IMR-90 (cell line): ENCODE data around the gene ZCCHC3. TPM values are rescaled to one million over a fixed set of nuclear protein-coding genes. Genes with fewer than 3 reads are reported as not detected.

Experiments
- ATAC-seq: fragments of 200-7000 bp; cut with Tn5 transposase; 2 replicates; pipeline ENCODE4 v1.9.1; 2020; ENCODE audit warnings: low read depth, mild to moderate bottlenecking, moderate library complexity
- BruUV-seq: library from RNA; stranded (reverse); fragments of 400-500 nt; replicated peaks from 2 replicates; lab custom pipeline; 2021; lab: Mats Ljungman, UMichigan
- CTCF ChIA-PET: fragments of 300-600 bp; formaldehyde crosslinking; extraction: SDS; loops from one replicate; lab custom pipeline; 2021; ENCODE audit warnings: antibody characterized with exemption; lab: Yijun Ruan, JAX
- POLR2A ChIA-PET: fragments of 300-600 bp; sonication (Branson Sonifier 250); formaldehyde crosslinking; loops from one replicate; lab custom pipeline; 2022; ENCODE audit warnings: antibody characterized with exemption; ENCODE audit not compliant: unreplicated experiment; lab: Charles Lee
- DNase-seq: peaks from one replicate; pipeline ENCODE4 v3.0.0; 2013
- H2AFZ ChIP-seq: replicated peaks from 2 replicates; pipeline ENCODE3; 2013; ENCODE audit warnings: low read length, mild to moderate bottlenecking; ENCODE audit not compliant: poor library complexity
- H2AK5ac ChIP-seq: 2 replicates; pipeline ENCODE4 v1.6.1; 2013; ENCODE audit warnings: low read depth, low read length, inconsistent platforms
- H2AK9ac ChIP-seq: replicated peaks from 2 replicates; pipeline ENCODE3; 2013; ENCODE audit warnings: mild to moderate bottlenecking, low read depth, low read length, moderate library complexity; ENCODE audit not compliant: poor library complexity
- H2BK120ac ChIP-seq: 2 replicates; pipeline ENCODE4 v1.6.1; 2013; ENCODE audit warnings: low read depth, low read length, inconsistent platforms
- H2BK15ac ChIP-seq: 3 replicates; pipeline ENCODE4 v1.6.1; 2013; ENCODE audit warnings: low read depth, low read length, inconsistent platforms
- H2BK20ac ChIP-seq: 2 replicates; pipeline ENCODE4 v1.6.1; 2013; ENCODE audit warnings: low read depth, mild to moderate bottlenecking, inconsistent platforms, low read length, moderate library complexity
- H2BK5ac ChIP-seq: 2 replicates; pipeline ENCODE4 v1.6.1; 2013; ENCODE audit warnings: mild to moderate bottlenecking, low read depth, low read length, inconsistent platforms; ENCODE audit not compliant: poor library complexity, severe bottlenecking
- H3K14ac ChIP-seq: replicated peaks from 2 replicates; pipeline ENCODE4 v1.6.1; 2013; ENCODE audit warnings: low read depth, low read length, inconsistent platforms
- H3K18ac ChIP-seq: 2 replicates; pipeline ENCODE4 v1.6.1; 2013; ENCODE audit warnings: low read depth, low read length, control low read depth
- H3K23ac ChIP-seq: 2 replicates; pipeline ENCODE4 v1.6.1; 2013; ENCODE audit warnings: low read depth, low read length, inconsistent platforms
- H3K27ac ChIP-seq: 2 replicates; pipeline ENCODE4 v1.5.1; 2013; ENCODE audit warnings: mild to moderate bottlenecking, control low read depth, low read length; ENCODE audit not compliant: insufficient read depth
- H3K27me3 ChIP-seq: 2 replicates; pipeline ENCODE4 v1.6.1; 2013; ENCODE audit warnings: low read length; ENCODE audit not compliant: control insufficient read depth, insufficient read depth
- H3K36me3 ChIP-seq: 2 replicates; pipeline ENCODE4 v1.6.1; 2013; ENCODE audit warnings: low read length, mixed read lengths; ENCODE audit not compliant: control insufficient read depth, insufficient read depth
- H3K4ac ChIP-seq: 2 replicates; pipeline ENCODE4 v1.6.1; 2013; ENCODE audit warnings: low read depth, low read length, inconsistent platforms
- H3K4me1 ChIP-seq: 2 replicates; pipeline ENCODE4 v1.6.1; 2013; ENCODE audit warnings: low read length, mixed read lengths; ENCODE audit not compliant: control insufficient read depth, insufficient read depth
- H3K4me2 ChIP-seq: 2 replicates; pipeline ENCODE4 v1.6.1; 2013; ENCODE audit warnings: low read depth, mild to moderate bottlenecking, control low read depth, low read length, moderate library complexity
- H3K4me3 ChIP-seq: 2 replicates; pipeline ENCODE4 v1.5.1; 2013; ENCODE audit warnings: low read depth, mild to moderate bottlenecking, control low read depth, low read length, moderate library complexity; ENCODE audit not compliant: insufficient read depth
- H3K56ac ChIP-seq: 2 replicates; pipeline ENCODE4 v1.6.1; 2013; ENCODE audit warnings: low read length, inconsistent platforms; ENCODE audit not compliant: insufficient read depth; ENCODE audit errors: extremely low read depth
- H3K79me1 ChIP-seq, 2 experiments: 2 replicates each; pipeline ENCODE4 v1.6.1; 2013; ENCODE audit warnings: low read length in 2 of 2, inconsistent platforms in 1 of 2, low read depth in 1 of 2
- H3K9ac ChIP-seq: 2 replicates; pipeline ENCODE4 v1.6.1; 2013; ENCODE audit warnings: low read depth, low read length, control low read depth
- H3K9me1 ChIP-seq: 2 replicates; pipeline ENCODE4 v1.6.1; 2013; ENCODE audit warnings: low read length, inconsistent platforms; ENCODE audit not compliant: insufficient read depth
- H3K9me3 ChIP-seq: 2 replicates; pipeline ENCODE4 v1.6.1; 2013; ENCODE audit warnings: low read length; ENCODE audit not compliant: control insufficient read depth, insufficient read depth
- H4K20me1 ChIP-seq: 2 replicates; pipeline ENCODE4 v1.6.1; 2013; ENCODE audit warnings: low read length, inconsistent platforms; ENCODE audit not compliant: insufficient read depth
- H4K5ac ChIP-seq: 2 replicates; pipeline ENCODE4 v1.6.1; 2013; ENCODE audit warnings: mild to moderate bottlenecking, low read depth, low read length, control low read depth
- H4K8ac ChIP-seq, 2 experiments: 2 replicates each; pipeline ENCODE4 v1.6.1; 2013; ENCODE audit warnings: low read depth in 2 of 2, low read length in 2 of 2, control low read depth in 1 of 2, inconsistent platforms in 1 of 2
- H4K91ac ChIP-seq: 2 replicates; pipeline ENCODE4 v1.6.1; 2013; ENCODE audit warnings: low read depth, low read length, inconsistent platforms; ENCODE audit not compliant: insufficient read depth
- BHLHE40 ChIP-seq: fragments of 150-350 bp; IDR thresholded peaks from 2 replicates; pipeline ENCODE4 v1.6.1; 2016; ENCODE audit warnings: mild to moderate bottlenecking, low read depth, low read length
- CHD1 ChIP-seq: IDR thresholded peaks from 2 replicates; pipeline ENCODE4 v1.6.1; 2012; ENCODE audit warnings: low read depth, low read length, improper control_type of control experiment
- ELK1 ChIP-seq: fragments of 150-350 bp; IDR thresholded peaks from 2 replicates; pipeline ENCODE4 v1.6.1; 2016; ENCODE audit warnings: low read depth, mild to moderate bottlenecking, low read length, moderate library complexity, borderline replicate concordance
- MAZ ChIP-seq: IDR thresholded peaks from 2 replicates; pipeline ENCODE4 v1.6.1; 2012; ENCODE audit warnings: low read depth, mild to moderate bottlenecking, low read length, improper control_type of control experiment, moderate library complexity, borderline replicate concordance
- MXI1 ChIP-seq: IDR thresholded peaks from 2 replicates; pipeline ENCODE4 v1.6.1; 2012; ENCODE audit warnings: low read depth, mild to moderate bottlenecking, low read length, moderate library complexity, borderline replicate concordance
- RCOR1 ChIP-seq: IDR thresholded peaks from 2 replicates; pipeline ENCODE4 v1.6.1; 2012; ENCODE audit warnings: mild to moderate bottlenecking, low read length, improper control_type of control experiment; ENCODE audit not compliant: insufficient replicate concordance
- WGBS, 2 experiments: methylation state at CpG; one replicate each; pipeline versions ENCODE4 v1.1.5 to v1.1.7; 2013; ENCODE audit warnings: missing lambda C conversion rate in 2 of 2; ENCODE audit not compliant: insufficient read length in 1 of 2; ENCODE audit errors: extremely low coverage in 2 of 2; 5-methylcytosine and 5-hydroxymethylcytosine counted together
- dilution Hi-C: fragments of 300-500 bp; cut with HindIII; formaldehyde crosslinking; loops from one replicate; pipeline ENCODE4 v1.14.3; 2018; ENCODE audit warnings: low sequenced_read_pairs; ENCODE audit not compliant: unreplicated experiment
- in situ Hi-C: fragments of 300-500 bp; cut with MboI; formaldehyde crosslinking; loops from 3 replicates; pipeline ENCODE4 v1.14.3; 2019; ENCODE audit warnings: low sequenced_read_pairs, inconsistent platforms, mixed read lengths
- intact Hi-C: fragments of 100-400 bp; cut with micrococcal nuclease; formaldehyde crosslinking; loops from 2 replicates; pipeline ENCODE4 v1.10.0; 2022
- polyA plus RNA-seq, 3 experiments: library from polyadenylated mRNA; depleted of rRNA; stranded (reverse); fragments of >200 nt; gene quantifications; 2 replicates each; pipeline ENCODE4 v1.2.3, GENCODE V29; 2012; ENCODE audit warnings: low replicate concordance in 1 of 3
- total RNA-seq: library from RNA; depleted of rRNA; stranded (reverse); fragments of >200 nt; gene quantifications from 2 replicates; pipeline ENCODE4 v1.2.3, GENCODE V29; 2012

The ZCCHC3 gene
- total and polyA plus RNA-seq, 2 of the 4 experiments (the other 2 are of a cell fraction) = 8.2 to 10.9 TPM

GRCh38 chr20:346033-346639 is 48.8 kb downstream of the ZCCHC3 start (continued):
- no peak for TF ChIP-seq ELK1

DNA sequence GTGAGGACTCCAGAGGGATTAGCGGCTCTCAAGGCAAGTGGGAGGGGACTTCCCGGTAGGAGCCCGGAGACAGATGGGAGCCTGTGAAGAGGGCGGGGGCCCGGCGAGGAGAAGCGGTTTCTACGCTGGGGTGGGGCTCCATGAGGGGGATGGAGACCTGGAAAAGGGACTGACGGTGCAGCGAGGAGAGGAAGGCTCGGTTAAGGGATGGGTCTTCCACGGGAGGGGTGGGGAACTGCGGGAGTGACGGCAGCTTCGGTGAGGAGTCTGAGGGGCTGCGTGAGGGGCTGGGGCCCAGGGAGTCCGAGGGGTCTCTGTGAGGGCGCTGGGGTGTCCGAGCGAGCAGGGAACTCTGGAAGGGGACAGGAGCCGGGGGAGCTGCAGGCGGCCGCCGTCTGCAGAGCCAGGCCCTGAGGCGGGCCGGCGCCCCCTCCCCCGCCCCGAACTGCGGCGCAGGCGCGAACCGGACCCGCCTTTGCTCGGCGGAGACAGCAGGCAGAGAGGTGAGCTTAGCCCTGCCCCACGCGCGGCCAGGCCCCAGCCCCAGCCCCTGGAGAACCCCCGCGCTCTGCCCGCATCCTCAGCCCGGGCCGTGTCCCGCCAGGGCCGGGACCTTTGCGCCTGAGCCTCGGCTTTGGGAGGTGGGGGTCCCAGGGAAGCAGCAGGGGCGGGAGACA is 49.4 kb downstream of the ZCCHC3 start, which contains the start of gene NRSN2:
NRSN2 (plus strand) TSS at position 472 of the 677 bp plus-strand sequence. CDS start 2,533 bp downstream, outside the sequence.
- peak within 1 kb of the TSS; percentile 97 for H2AK9ac ChIP-seq
- peak within 1 kb of the TSS; percentile 88 for H4K91ac ChIP-seq
- peak within 1 kb of the TSS; percentile 88 for H3K9ac ChIP-seq
- H2AK5ac ChIP-seq = peak within 1 kb of the TSS; percentile 83
- H3K4me2 ChIP-seq = peak within 1 kb of the TSS; percentile 85
- peaks cover 8% of the 10 kb centered on the region for H3K4me1 ChIP-seq
- dilution Hi-C loops (no loop called here), intact Hi-C loops (no loop called here), in situ Hi-C loops (no loop called here)
- peaks cover 13% of the 10 kb centered on the region for H3K9me1 ChIP-seq
- peak within 1 kb of the TSS; percentile 83; the same call in 1 of the 2 replicates for H2BK20ac ChIP-seq
- H3K56ac ChIP-seq = peak within 1 kb of the TSS; percentile 93
- POLR2A ChIA-PET = interaction anchor here (1.7 kb wide), 1 partner anchor 16 kb away, joined by 4 read pairs; no protein-coding TSS in a partner anchor
- H3K14ac ChIP-seq = peak within 1 kb of the TSS; percentile 98
- H2BK15ac ChIP-seq = peak within 1 kb of the TSS; percentile 67; the same call in 2 of the 3 replicates
- H4K8ac ChIP-seq = peak within 1 kb of the TSS; percentile 84 to 97
- H3K36me3 ChIP-seq = peaks cover 8% of the 10 kb centered on the region
- peak within 1 kb of the TSS; percentile 89 for H3K27ac ChIP-seq
- peaks cover 14 to 30% of the 10 kb centered on the region in 2 experiments; a peak in 3 of 4 replicates for H3K79me1 ChIP-seq
- TF ChIP-seq CHD1 = no peak
- no peak for TF ChIP-seq BHLHE40
- no peak for TF ChIP-seq ELK1
- no peak for TF ChIP-seq RCOR1
- 0 out of 2 replicates have a peak, but pooled peaks have one; percentile 40 for TF ChIP-seq MAZ
- TF ChIP-seq MXI1 = peak; percentile 13; the same call in 1 of the 2 replicates
- DNase-seq (peak; percentile 62), ATAC-seq (peak; percentile 70)
- BruUV-seq = no TSS peak
- 0% methylated on average over 28 of the region's 50 CpGs; no CpG with 5 or more reads in 1 of the 2 experiments for WGBS, 2 experiments
- peak within 1 kb of the TSS; percentile 85 for H3K18ac ChIP-seq
- H2BK5ac ChIP-seq = peak within 1 kb of the TSS; percentile 85
- peak within 1 kb of the TSS; percentile 99 for H3K23ac ChIP-seq
- H3K4me3 ChIP-seq = peak within 1 kb of the TSS; percentile 67
- H3K9me3 ChIP-seq = peaks cover 8% of the 10 kb centered on the region
- no peaks in the 10 kb centered on the region for H3K27me3 ChIP-seq
- H4K5ac ChIP-seq = peak within 1 kb of the TSS; percentile 90
- peaks cover 9% of the 10 kb centered on the region for H4K20me1 ChIP-seq
- H2BK120ac ChIP-seq = peak within 1 kb of the TSS; percentile 89
- CTCF ChIA-PET = no interaction called here
- peak within 1 kb of the TSS; percentile 98 for H2AFZ ChIP-seq
- peak within 1 kb of the TSS; percentile 99 for H3K4ac ChIP-seq
